Heart right ventricle (tissue), 16 donors: Measurements from ENCODE around the gene FOXO3. TPM values are rescaled to one million over a fixed set of nuclear protein-coding genes. Genes with fewer than 3 reads are reported as not detected.

Source experiments
- ATAC-seq, 8 donors: fragments of 200-7000 bp; cut with Tn5 transposase; one replicate each; pipeline ENCODE4 v1.9.1; 2020; ENCODE audit warnings: mild to moderate bottlenecking in 8 of 8, moderate library complexity in 8 of 8, moderate number of reproducible peaks in 1 of 8
- DNase-seq, 2 donors: peaks; one replicate each; pipeline ENCODE4 v3.0.0-alpha.2; 2020
- H3K27ac ChIP-seq, 10 donors: fragments of 200-600 bp; sonication (generic) in 2 of 10; one replicate each; pipeline versions ENCODE4 v1.5.0 to v1.8.0; 2020 to 2022; ENCODE audit warnings: mild to moderate bottlenecking in 3 of 10
- H3K27me3 ChIP-seq, 7 donors: fragments of 200-600 bp; one replicate each; pipeline ENCODE4 v1.8.0; 2021 to 2022; ENCODE audit warnings: mild to moderate bottlenecking in 2 of 7
- H3K36me3 ChIP-seq, 9 donors: fragments of 200-600 bp; sonication (generic) in 1 of 9; one replicate each; pipeline versions ENCODE4 v1.5.0 to v1.8.0; 2020 to 2022; ENCODE audit warnings: mild to moderate bottlenecking in 2 of 9
- H3K4me1 ChIP-seq, 9 donors: fragments of 200-600 bp; sonication (generic) in 1 of 9; one replicate each; pipeline versions ENCODE4 v1.5.0 to v1.8.0; 2020 to 2022; ENCODE audit warnings: mild to moderate bottlenecking in 4 of 9
- H3K4me3 ChIP-seq, 10 donors: fragments of 200-600 bp; sonication (generic) in 2 of 10; one replicate each; pipeline versions ENCODE4 v1.5.0 to v1.8.0; 2020 to 2022; ENCODE audit warnings: mild to moderate bottlenecking in 7 of 10, moderate library complexity in 2 of 10
- H3K9me3 ChIP-seq, 11 donors: fragments of 200-600 bp in 10 of 11; sonication (generic) in 2 of 11; one replicate each; pipeline versions ENCODE4 v1.5.0 to v1.8.0; 2013 to 2022; ENCODE audit warnings: mild to moderate bottlenecking in 2 of 11, control low read depth in 1 of 11, moderate library complexity in 1 of 11
- CTCF ChIP-seq, 9 donors: fragments of 200-600 bp; sonication (generic) in 2 of 9; IDR thresholded peaks; one replicate each; pipeline versions ENCODE4 v1.5.0 to v1.8.0; 2021 to 2022; ENCODE audit warnings: antibody characterized with exemption in 9 of 9, mild to moderate bottlenecking in 5 of 9, moderate library complexity in 1 of 9
- WGBS, 2 donors: extraction: QIAGEN DNeasy Blood & Tissue Kit; methylation state at CpG; one replicate each; pipeline ENCODE4 v1.1.7; 2013; ENCODE audit warnings: inconsistent platforms in 1 of 2; 5-methylcytosine and 5-hydroxymethylcytosine counted together
- intact Hi-C, 10 donors: fragments of 100-400 bp; cut with DNase I; formaldehyde crosslinking; loops; one replicate each; pipeline versions ENCODE4 v1.11.1 to v1.14.2; 2022
- long read RNA-seq, 3 donors: library from polyadenylated mRNA; unstranded; transcript quantifications; one replicate each; pipeline ENCODE4 v2.0.0, GENCODE V29; 2020 to 2021
- polyA plus RNA-seq, 2 donors: library from polyadenylated mRNA; stranded (reverse); fragments of 200-250 nt; gene quantifications; one replicate each; pipeline ENCODE4 v1.2.3, GENCODE V29; 2013
- total RNA-seq, 10 donors: library from RNA; stranded (reverse); fragmentation: NEBNext Ultra II Directional in 3 of 10; extraction: Animal tissue kit (Norgen Biotek cat#: 25700) in 3 of 10; gene quantifications; one replicate each; pipeline versions ENCODE4 v1.2.1 to v1.2.4, GENCODE V29; 2021 to 2023
- donor health status: Arrhythmogenic right ventricular cardiomyopathy.
- donor health status: ischemic (EF 13 %, LVEDD 7.1; RV severe dilation, severe dysfunction).
- donor health status: healthy with polysubstance abuse.
- donor health status: DM: no; HTN: yes; CAD: no.
- donor health status: DM: no; HTN: no; CAD: no.
- donor health status: ischemic (EF 25% LVEDD 6.9; RV normal size, moderate dysfunction).
- donor health status: ischemic (EF 25% LVEDD 5.7; RV mildly dilated, moderate dysfunction).
- donor health status: healthy.
- donor health status: DM: yes; HTN: yes; CAD: no.
- donor health status: Ischemic cardiomyopathy.
- donor health status: ischemic (EF 35%, LVEDD 5.7; RV mildly dilated, moderate dysfunction).
- donor health status: nonischemic (EF 11% LVEDD 7.7; RV severe dilation, severe dysfunction).
- donor health status: DM: yes; HTN: yes; CAD: no.
- donor health status: PGD.
- donor health status: ischemic (EF 29% LVEDD 5.4; RV normal size, mild dysfunction).
- donor health status: nonischemic (EF 23%, LVEDD 6.1; RV moderate dilation, normal function).

The FOXO3 gene
- total RNA-seq (10 to 100 TPM; 29.4 to 52.6 (median 37.7) TPM), polyA plus RNA-seq (10 to 100 TPM; 16.8 to 19.3 TPM)
- long read RNA-seq, donor 1, full-length matches to known transcripts, result 65 of 115 reads
- long read RNA-seq, donor 1, partial matches to known transcripts, result 41 of 115 reads
- long read RNA-seq, donor 1, other reads (novel, unspliced or antisense), result 9 of 115 reads
- long read RNA-seq, donor 2, full-length matches to known transcripts, result 63 of 109 reads
- long read RNA-seq, donor 2, partial matches to known transcripts, result 24 of 109 reads
- long read RNA-seq, donor 2, other reads (novel, unspliced or antisense), result 22 of 109 reads
- long read RNA-seq, donor 3, full-length matches to known transcripts, result 6 of 38 reads
- long read RNA-seq, donor 3, partial matches to known transcripts, result 22 of 38 reads
- long read RNA-seq, donor 3, other reads (novel, unspliced or antisense), result 10 of 38 reads

- TF ChIP-seq CTCF (IDR thresholded peaks at IDR 0.05), result peak in 3 of 9 donors; percentile 9 to 22 (median 10)
- ATAC-seq (peak; percentile 55 to 83 (median 64)), DNase-seq (peak; percentile 90 to 93)
- no peaks in the 10 kb centered on the region for H3K9me3 ChIP-seq
- peak within 1 kb of the TSS; percentile 75 to 97 (median 93) for H3K4me3 ChIP-seq
- H3K36me3 ChIP-seq, result peaks cover 0 to 6% (median 0%) of the 10 kb centered on the region in 9 donors
- H3K4me1 ChIP-seq, result peaks cover 7 to 57% (median 47%) of the 10 kb centered on the region in 9 donors
- 0 to 3% methylated on average over 68 to 101 of the region's 110 CpGs for WGBS, 2 donors
- intact Hi-C loops, result loop anchor here in 7 of 10 donors (5.0 to 10.0 kb wide), 5 partner anchors 54 to 222 kb away; no protein-coding TSS in a partner anchor
- no peaks in the 10 kb centered on the region for H3K27me3 ChIP-seq
- peak within 1 kb of the TSS; percentile 96 to 100 (median 99) for H3K27ac ChIP-seq
Observed at GRCh38 chr6:108560463-108561308, at the start of gene FOXO3. TSS of gene FOXO3 (plus strand) at chr6:108560917. CDS start at chr6:108561209, 292 bp downstream.

- DNase-seq, result no peak
- Histone ChIP-seq H3K4me1 (no peaks in the 10 kb centered on the region), H3K9me3 (no peaks in the 10 kb centered on the region), H3K27ac (no peak overlapping the region), H3K36me3 (peaks cover 0 to 39% (median 6%) of the 10 kb centered on the region in 9 donors), H3K27me3 (no peaks in the 10 kb centered on the region), H3K4me3 (no peak overlapping the region)
- TF ChIP-seq CTCF (IDR thresholded peaks at IDR 0.05), result peak in 6 of 9 donors; percentile 6 to 41 (median 22)
- intact Hi-C loops, result no loop called here
- ATAC-seq, result no peak
- WGBS, 2 donors, result 83 to 89% methylated on average over 5 of the region's 5 CpGs
Observed at GRCh38 chr6:108518714-108519576, 41.8 kb upstream of the FOXO3 start.

GRCh38 chr6:108521616-108522107 lies 39.1 kb upstream of the FOXO3 start:
- intact Hi-C loops, result loop anchor here in 4 of 10 donors (2.0 to 10.0 kb wide), 5 partner anchors 407 to 544 kb away; no protein-coding TSS in a partner anchor
- 87 to 95% methylated on average over 1 of the region's 1 CpG for WGBS, 2 donors

More at GRCh38 chr6:108521616-108522107, 39.1 kb upstream of the FOXO3 start:
- Histone ChIP-seq H3K36me3 (peaks cover 0 to 39% (median 6%) of the 10 kb centered on the region in 9 donors), H3K4me1 (no peaks in the 10 kb centered on the region), H3K27me3 (no peaks in the 10 kb centered on the region), H3K9me3 (no peaks in the 10 kb centered on the region), H3K4me3 (no peak overlapping the region), H3K27ac (no peak overlapping the region)
- ATAC-seq (no peak), DNase-seq (no peak)
- no peak for TF ChIP-seq CTCF (IDR thresholded peaks at IDR 0.05)
